Measurements from ENCODE around the gene MTCL3.

Gene MTCL3

DNA sequence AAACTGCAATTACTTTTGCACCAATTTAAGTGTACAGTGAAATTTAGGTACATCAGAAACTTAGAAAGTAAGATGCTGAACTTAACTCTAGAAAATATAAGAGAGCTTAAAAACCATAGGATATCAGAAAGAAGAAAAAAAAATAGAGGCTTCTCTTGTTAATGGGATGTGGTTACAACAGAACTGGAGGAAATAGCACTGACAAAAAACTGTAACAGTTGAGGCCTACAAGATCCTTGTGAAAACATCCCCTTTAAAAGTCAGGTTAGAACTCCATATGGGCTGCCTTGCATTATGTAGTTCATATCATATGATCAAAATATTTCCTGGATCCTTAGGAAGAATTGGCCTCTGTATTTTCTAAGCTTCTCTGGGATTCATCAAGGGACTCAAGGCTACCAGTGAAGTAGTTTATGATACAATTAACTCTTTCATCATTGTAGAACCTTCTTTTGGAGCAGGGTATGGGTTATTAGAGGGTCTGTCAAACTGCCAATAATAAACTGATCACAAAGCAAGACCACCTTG lies 24.8 kb downstream of the MTCL3 start:
- DNase-seq (ENCODE audit: low spot score in 2 of 2) = no peak
- Histone ChIP-seq H3K27ac (no peak overlapping the region), H3K4me1 (no peaks in the 10 kb centered on the region), H3K27me3 (no peaks in the 10 kb centered on the region), H3K9me3 (no peaks in the 10 kb centered on the region), H3K36me3 (no peaks in the 10 kb centered on the region), H3K4me3 (no peak overlapping the region)
- no peak for TF ChIP-seq POLR2AphosphoS5 (IDR thresholded peaks at IDR 0.05)

DNA sequence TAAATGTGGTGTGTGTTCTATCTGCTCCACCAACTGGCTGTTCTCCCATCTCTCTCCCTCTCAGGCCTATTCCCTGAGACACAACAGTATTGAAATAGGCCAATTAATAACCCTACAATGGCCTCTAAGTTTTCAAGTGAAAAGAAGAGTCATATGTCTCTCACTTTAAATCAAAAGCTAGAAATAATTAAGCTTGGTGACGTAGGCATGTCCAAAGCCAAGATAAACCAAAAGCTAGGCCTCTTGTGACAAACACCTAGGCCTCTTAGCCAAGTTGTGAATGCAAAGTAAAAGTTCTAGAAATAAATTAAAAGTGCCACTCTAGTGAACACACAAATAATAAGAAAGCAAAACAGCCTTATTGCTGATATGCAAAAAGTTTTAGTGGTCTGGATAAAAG lies 29.9 kb downstream of the MTCL3 start:
- Histone ChIP-seq H3K4me1 (no peaks in the 10 kb centered on the region), H3K27me3 (no peaks in the 10 kb centered on the region), H3K36me3 (no peaks in the 10 kb centered on the region), H3K9me3 (no peaks in the 10 kb centered on the region), H3K4me3 (no peak overlapping the region), H3K27ac (no peak overlapping the region)
- 95% methylated on average over 1 of the region's 1 CpG for WGBS
- no peak for DNase-seq (ENCODE audit: low spot score in 2 of 2)
- TF ChIP-seq, protein P1, sequence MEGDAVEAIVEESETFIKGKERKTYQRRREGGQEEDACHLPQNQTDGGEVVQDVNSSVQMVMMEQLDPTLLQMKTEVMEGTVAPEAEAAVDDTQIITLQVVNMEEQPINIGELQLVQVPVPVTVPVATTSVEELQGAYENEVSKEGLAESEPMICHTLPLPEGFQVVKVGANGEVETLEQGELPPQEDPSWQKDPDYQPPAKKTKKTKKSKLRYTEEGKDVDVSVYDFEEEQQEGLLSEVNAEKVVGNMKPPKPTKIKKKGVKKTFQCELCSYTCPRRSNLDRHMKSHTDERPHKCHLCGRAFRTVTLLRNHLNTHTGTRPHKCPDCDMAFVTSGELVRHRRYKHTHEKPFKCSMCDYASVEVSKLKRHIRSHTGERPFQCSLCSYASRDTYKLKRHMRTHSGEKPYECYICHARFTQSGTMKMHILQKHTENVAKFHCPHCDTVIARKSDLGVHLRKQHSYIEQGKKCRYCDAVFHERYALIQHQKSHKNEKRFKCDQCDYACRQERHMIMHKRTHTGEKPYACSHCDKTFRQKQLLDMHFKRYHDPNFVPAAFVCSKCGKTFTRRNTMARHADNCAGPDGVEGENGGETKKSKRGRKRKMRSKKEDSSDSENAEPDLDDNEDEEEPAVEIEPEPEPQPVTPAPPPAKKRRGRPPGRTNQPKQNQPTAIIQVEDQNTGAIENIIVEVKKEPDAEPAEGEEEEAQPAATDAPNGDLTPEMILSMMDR (IDR thresholded peaks at IDR 0.05) = no peak
- TF ChIP-seq POLR2A (IDR thresholded peaks at IDR 0.05) (no peak), EP300 (IDR thresholded peaks at IDR 0.05) (no peak), POLR2AphosphoS5 (IDR thresholded peaks at IDR 0.05) (no peak)

DNA sequence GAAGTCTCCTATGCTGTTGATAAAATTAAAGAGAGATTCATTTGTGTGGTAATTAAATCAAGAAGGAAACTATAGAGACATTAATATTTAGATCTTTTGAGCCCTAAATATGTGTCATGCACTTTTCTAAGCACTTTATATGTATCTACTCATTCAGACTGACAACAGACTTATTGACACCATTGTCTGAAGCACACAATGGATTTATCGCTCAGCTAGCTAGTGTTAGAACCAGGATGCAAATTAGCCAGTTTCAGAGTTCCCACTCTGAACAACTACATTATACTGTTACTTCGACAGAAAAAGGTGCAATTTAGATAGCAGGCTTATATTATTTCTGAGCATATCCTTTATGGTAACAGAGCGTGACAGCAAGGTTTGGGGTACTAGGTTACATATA lies 32.2 kb downstream of the MTCL3 start:
- no peaks in the 10 kb centered on the region for H3K9me3 ChIP-seq
- no peak overlapping the region for H3K4me3 ChIP-seq
- no peaks in the 10 kb centered on the region for H3K36me3 ChIP-seq
- H3K27me3 ChIP-seq = no peaks in the 10 kb centered on the region
- 95% methylated on average over 3 of the region's 3 CpGs for WGBS
- DNase-seq (ENCODE audit: low spot score in 2 of 2) = no peak
- H3K4me1 ChIP-seq = no peaks in the 10 kb centered on the region
- TF ChIP-seq EP300 (IDR thresholded peaks at IDR 0.05) (no peak), POLR2A (IDR thresholded peaks at IDR 0.05) (no peak), POLR2AphosphoS5 (IDR thresholded peaks at IDR 0.05) (no peak)
- TF ChIP-seq, protein P1 (IDR thresholded peaks at IDR 0.05) = no peak
- H3K27ac ChIP-seq = no peak overlapping the region

DNA sequence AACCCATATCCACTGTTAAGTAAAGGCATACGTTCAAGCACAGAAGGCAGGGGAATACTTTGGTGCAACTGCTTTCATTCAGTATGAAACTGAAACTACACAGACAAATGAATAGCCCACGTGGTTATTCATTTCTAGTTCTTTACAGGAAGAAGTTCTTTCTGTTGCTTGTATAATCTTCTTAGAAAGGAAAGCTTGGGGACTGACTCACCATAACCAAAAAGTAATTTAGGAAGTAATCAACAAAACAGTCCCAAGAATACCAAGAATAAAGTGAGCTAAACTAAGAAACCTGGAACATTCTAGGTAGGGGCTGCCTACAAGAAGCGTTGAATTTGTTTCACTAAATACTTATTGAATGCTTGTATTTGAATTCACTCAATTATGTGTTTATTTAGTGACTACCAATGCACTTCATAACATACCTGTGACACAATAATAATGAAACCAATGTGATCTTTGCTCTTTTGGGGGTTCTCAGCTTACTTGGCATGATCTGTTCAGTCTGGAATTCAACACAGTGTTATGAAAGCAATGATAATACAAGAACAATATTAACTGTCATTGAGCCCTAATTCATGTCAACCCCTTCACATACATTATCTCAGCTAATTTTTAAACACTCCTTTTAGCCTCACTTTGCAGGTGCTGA lies 34.8 kb downstream of the MTCL3 start:
- Histone ChIP-seq H3K4me1 (no peaks in the 10 kb centered on the region), H3K36me3 (no peaks in the 10 kb centered on the region), H3K4me3 (no peak overlapping the region), H3K27ac (no peak overlapping the region), H3K27me3 (no peaks in the 10 kb centered on the region), H3K9me3 (no peaks in the 10 kb centered on the region)
- TF ChIP-seq, protein P1 (IDR thresholded peaks at IDR 0.05) = no peak
- no peak for TF ChIP-seq EP300 (IDR thresholded peaks at IDR 0.05)
- no peak for TF ChIP-seq POLR2AphosphoS5 (IDR thresholded peaks at IDR 0.05)
- TF ChIP-seq POLR2A (IDR thresholded peaks at IDR 0.05) = no peak
- no peak for DNase-seq (ENCODE audit: low spot score in 2 of 2)
- whole genome bisulfite sequencing = 35% methylated on average over 3 of the region's 3 CpGs

DNA sequence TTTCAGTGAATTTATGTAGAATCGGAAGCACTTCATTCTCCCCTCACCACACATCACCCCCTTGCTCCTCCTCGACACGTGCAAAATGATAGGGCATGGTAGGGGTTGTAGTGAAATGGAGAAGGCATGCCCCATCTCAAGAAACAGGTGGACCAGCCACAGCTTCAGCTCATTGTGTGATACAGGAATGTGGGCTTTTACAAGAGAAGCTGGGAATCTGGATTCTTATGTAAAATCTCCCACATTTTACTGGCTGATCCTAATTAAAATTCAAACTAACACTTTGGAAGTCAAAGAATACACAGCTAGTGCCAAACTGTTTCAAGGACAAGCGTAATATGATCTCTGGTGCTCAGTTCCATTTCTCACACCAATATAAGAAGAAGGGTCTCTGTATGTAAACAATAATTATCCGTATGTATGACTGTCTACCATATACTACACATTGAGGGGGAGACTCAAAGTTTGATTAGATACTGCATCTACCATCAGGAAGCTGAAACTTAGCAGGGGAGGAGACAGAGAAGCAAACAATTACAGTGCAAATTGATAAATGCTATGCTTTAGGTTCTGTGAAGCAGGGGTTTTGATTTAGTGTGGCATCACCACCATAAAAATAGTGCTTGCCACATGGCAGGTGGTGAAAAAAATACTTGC lies 35.6 kb downstream of the MTCL3 start:
- Histone ChIP-seq H3K4me3 (no peak overlapping the region), H3K27me3 (no peaks in the 10 kb centered on the region), H3K27ac (no peak overlapping the region)

More for the DNA sequence above, 35.6 kb downstream of the MTCL3 start:
- WGBS = 66% methylated on average over 5 of the region's 5 CpGs
- DNase-seq (ENCODE audit: low spot score in 2 of 2) = no peak
- Histone ChIP-seq H3K36me3 (no peaks in the 10 kb centered on the region), H3K9me3 (no peaks in the 10 kb centered on the region), H3K4me1 (no peaks in the 10 kb centered on the region)
- TF ChIP-seq, protein P1 (IDR thresholded peaks at IDR 0.05) = no peak
- TF ChIP-seq EP300 (IDR thresholded peaks at IDR 0.05) = no peak
- no peak for TF ChIP-seq POLR2AphosphoS5 (IDR thresholded peaks at IDR 0.05)
- TF ChIP-seq POLR2A (IDR thresholded peaks at IDR 0.05) = no peak

Data from suprapubic skin (tissue), 4 donors.